DMS 273 treated with DMSO at 0.1 percent for 48 hours (cell line): ENCODE results near the gene EVX1.
A peak's percentile ranks its signal among the peaks of the same experiment; 100 is the strongest.

Experiments used
- DNase-seq: peaks from one replicate; lab custom pipeline; 2025; lab: John Stamatoyannopoulos, UW

The EVX1 gene

GRCh38 chr7:27242555-27243339 is at the start of gene EVX1:
Gene EVX1 (plus strand): TSS chr7:27242802. CDS start chr7:27243031, 229 bp downstream.
- DNase-seq: no peak

GRCh38 chr7:27193335-27194001 is 49.1 kb upstream of the EVX1 start:
- no peak for DNase-seq

GRCh38 chr7:27194002-27194352 is 48.6 kb upstream of the EVX1 start:
- DNase-seq: no peak

- no peak for DNase-seq
Observed at GRCh38 chr7:27194686-27195379, 47.8 kb upstream of the EVX1 start.

GRCh38 chr7:27196287-27196767 is 46.3 kb upstream of the EVX1 start:
- peak; percentile 66 for DNase-seq

- no peak for DNase-seq
Observed at GRCh38 chr7:27197137-27198042, 45.2 kb upstream of the EVX1 start.

- no peak for DNase-seq
Observed at GRCh38 chr7:27198138-27198841, 44.3 kb upstream of the EVX1 start.

- DNase-seq: no peak
Observed at GRCh38 chr7:27198871-27199801, 43.5 kb upstream of the EVX1 start.

- peak; percentile 35 for DNase-seq
Observed at GRCh38 chr7:27199849-27200760, 42.5 kb upstream of the EVX1 start, which contains the start of gene HOXA13. Gene HOXA13 (minus strand): TSS chr7:27200091. CDS start chr7:27200077, 14 bp downstream.

- DNase-seq: no peak
Observed at GRCh38 chr7:27200761-27201579, 41.6 kb upstream of the EVX1 start.

- no peak for DNase-seq
Observed at GRCh38 chr7:27201580-27202017, 41.0 kb upstream of the EVX1 start.

GRCh38 chr7:27202018-27202861 is 40.4 kb upstream of the EVX1 start:
- DNase-seq: no peak

GRCh38 chr7:27202862-27203134 is 39.8 kb upstream of the EVX1 start:
- DNase-seq: no peak

- no peak for DNase-seq
Observed at GRCh38 chr7:27203365-27203953, 39.1 kb upstream of the EVX1 start.

GRCh38 chr7:27203964-27204594 is 38.5 kb upstream of the EVX1 start:
- no peak for DNase-seq

GRCh38 chr7:27204851-27205322 is 37.7 kb upstream of the EVX1 start:
- no peak for DNase-seq
